ENCODE results near the gene FYN.
"Not testable (repeated sequence)": the region's sequence is repeated elsewhere in the genome, so short reads cannot be mapped to it uniquely, and the experiment has no call there.

The FYN gene

GRCh38 chr6:111835398-111835797, 37.9 kb downstream of the FYN start:
- H3K4me3 ChIP-seq (ENCODE audit: low read depth, low read length); H3K9me3 ChIP-seq (ENCODE audit: control insufficient read depth, insufficient read depth, low read depth, low read length); H3K27ac ChIP-seq (ENCODE audit: extremely low read depth, low read depth, low read length); H3K4me1 ChIP-seq (ENCODE audit: control insufficient read depth, insufficient read depth, low read length); POLR2A ChIA-PET; H3K36me3 ChIP-seq (ENCODE audit: control insufficient read depth in 2 of 2, insufficient read depth in 1 of 2, low read length in 2 of 2): not testable (repeated sequence)
- 0 out of 2 replicates have a peak, but pooled peaks have one; percentile 18 for TF ChIP-seq HOXD13 (CRISPR knock-in tag; IDR thresholded peaks at IDR 0.05; ENCODE audit: borderline replicate concordance)
- CTCF ChIA-PET = interaction anchor here (0.7 to 0.9 kb wide), 2 partner anchors 80 to 113 kb away, joined by 3 to 4 read pairs; no protein-coding TSS in a partner anchor

DNA sequence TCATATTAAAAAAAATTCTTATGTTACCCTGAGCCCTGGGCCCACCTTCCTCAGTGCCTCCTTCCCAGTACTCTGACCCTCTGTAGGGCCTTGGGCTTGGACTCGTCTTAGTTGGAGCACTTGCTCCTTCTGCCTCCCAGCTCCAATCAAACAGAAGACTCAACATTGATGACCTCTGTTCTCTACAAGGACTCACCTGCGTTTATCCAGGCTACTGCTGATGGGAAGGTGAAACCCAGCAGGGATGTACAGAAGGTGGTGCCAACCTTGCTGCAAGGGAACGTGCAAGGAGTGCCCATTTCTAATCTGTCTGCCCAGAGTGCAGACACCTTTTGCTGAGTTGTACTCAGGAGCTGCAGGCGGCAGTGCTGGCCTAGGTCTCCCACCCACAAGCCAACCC, 38.9 kb downstream of the FYN start:
- no peak overlapping the region for H3K4me3 ChIP-seq (ENCODE audit: low read depth, low read length)
- POLR2A ChIA-PET = no interaction called here
- CTCF ChIA-PET = interaction anchor here (0.5 kb wide), 1 partner anchor 209 kb away, joined by 3 read pairs; no protein-coding TSS in a partner anchor
- H3K27ac ChIP-seq (ENCODE audit: extremely low read depth, low read depth, low read length) = no peak overlapping the region
- TF ChIP-seq OVOL3 (tag by site-specific recombination; IDR thresholded peaks at IDR 0.05) = no peak
- no peak for TF ChIP-seq ZSCAN18 (tag by site-specific recombination; IDR thresholded peaks at IDR 0.05)
- TF ChIP-seq, protein P1, sequence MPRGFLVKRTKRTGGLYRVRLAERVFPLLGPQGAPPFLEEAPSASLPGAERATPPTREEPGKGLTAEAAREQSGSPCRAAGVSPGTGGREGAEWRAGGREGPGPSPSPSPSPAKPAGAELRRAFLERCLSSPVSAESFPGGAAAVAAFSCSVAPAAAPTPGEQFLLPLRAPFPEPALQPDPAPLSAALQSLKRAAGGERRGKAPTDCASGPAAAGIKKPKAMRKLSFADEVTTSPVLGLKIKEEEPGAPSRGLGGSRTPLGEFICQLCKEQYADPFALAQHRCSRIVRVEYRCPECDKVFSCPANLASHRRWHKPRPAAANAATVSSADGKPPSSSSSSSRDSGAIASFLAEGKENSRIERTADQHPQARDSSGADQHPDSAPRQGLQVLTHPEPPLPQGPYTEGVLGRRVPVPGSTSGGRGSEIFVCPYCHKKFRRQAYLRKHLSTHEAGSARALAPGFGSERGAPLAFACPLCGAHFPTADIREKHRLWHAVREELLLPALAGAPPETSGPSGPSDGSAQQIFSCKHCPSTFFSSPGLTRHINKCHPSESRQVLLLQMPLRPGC (tag by site-specific recombination; IDR thresholded peaks at IDR 0.05) = no peak
- TF ChIP-seq ZNF202 (tag by site-specific recombination; IDR thresholded peaks at IDR 0.05; ENCODE audit: borderline replicate concordance) = no peak
- no peak for TF ChIP-seq ZNF560 (tag by site-specific recombination; IDR thresholded peaks at IDR 0.05; ENCODE audit: borderline replicate concordance)
- no peak for TF ChIP-seq ZNF677 (tag by site-specific recombination; IDR thresholded peaks at IDR 0.05)
- no peak for TF ChIP-seq HOXD13 (CRISPR knock-in tag; IDR thresholded peaks at IDR 0.05; ENCODE audit: borderline replicate concordance)
- no peak for TF ChIP-seq ZIC2 (tag by site-specific recombination; IDR thresholded peaks at IDR 0.05)
- no peak for TF ChIP-seq ZNF311 (tag by site-specific recombination; IDR thresholded peaks at IDR 0.05; ENCODE audit: borderline replicate concordance)
- TF ChIP-seq ZNF660 (tag by site-specific recombination; IDR thresholded peaks at IDR 0.05) = no peak
- no peak for TF ChIP-seq ZNF302 (tag by site-specific recombination; IDR thresholded peaks at IDR 0.05; ENCODE audit: low read depth)
- no peak for TF ChIP-seq ZNF223 (tag by site-specific recombination; IDR thresholded peaks at IDR 0.05)
- TF ChIP-seq ZNF843 (tag by site-specific recombination; IDR thresholded peaks at IDR 0.05) = no peak
- TF ChIP-seq ZNF639 (tag by site-specific recombination; IDR thresholded peaks at IDR 0.05) = no peak
- no peak for TF ChIP-seq ZNF362 (tag by site-specific recombination; IDR thresholded peaks at IDR 0.05)
- no peak for TF ChIP-seq GLI2 (tag by site-specific recombination; IDR thresholded peaks at IDR 0.05; ENCODE audit: borderline replicate concordance, low read depth)
- no peak for TF ChIP-seq ZNF398 (tag by site-specific recombination; IDR thresholded peaks at IDR 0.05)
- H3K9me3 ChIP-seq (ENCODE audit: control insufficient read depth, insufficient read depth, low read depth, low read length) = no peaks in the 10 kb centered on the region
- H3K36me3 ChIP-seq (ENCODE audit: control insufficient read depth in 2 of 2, insufficient read depth in 1 of 2, low read length in 2 of 2) = peaks cover 0 to 6% of the 10 kb centered on the region in 2 experiments; a peak in 1 of 3 replicates
- H3K4me1 ChIP-seq (ENCODE audit: control insufficient read depth, insufficient read depth, low read length) = peaks cover 2% of the 10 kb centered on the region; the same call in 1 of the 2 replicates

All from HEK293 (cell line).